GM19463 (cell line): ENCODE data around the gene EFCAB6.

Source experiments
- ATAC-seq: cut with Tn5 transposase; IDR thresholded peaks from one replicate; pipeline ENCODE4 v1.9.1; 2021; ENCODE audit warnings: mild to moderate bottlenecking, moderate library complexity; ENCODE audit not compliant: unreplicated experiment

EFCAB6 gene

DNA sequence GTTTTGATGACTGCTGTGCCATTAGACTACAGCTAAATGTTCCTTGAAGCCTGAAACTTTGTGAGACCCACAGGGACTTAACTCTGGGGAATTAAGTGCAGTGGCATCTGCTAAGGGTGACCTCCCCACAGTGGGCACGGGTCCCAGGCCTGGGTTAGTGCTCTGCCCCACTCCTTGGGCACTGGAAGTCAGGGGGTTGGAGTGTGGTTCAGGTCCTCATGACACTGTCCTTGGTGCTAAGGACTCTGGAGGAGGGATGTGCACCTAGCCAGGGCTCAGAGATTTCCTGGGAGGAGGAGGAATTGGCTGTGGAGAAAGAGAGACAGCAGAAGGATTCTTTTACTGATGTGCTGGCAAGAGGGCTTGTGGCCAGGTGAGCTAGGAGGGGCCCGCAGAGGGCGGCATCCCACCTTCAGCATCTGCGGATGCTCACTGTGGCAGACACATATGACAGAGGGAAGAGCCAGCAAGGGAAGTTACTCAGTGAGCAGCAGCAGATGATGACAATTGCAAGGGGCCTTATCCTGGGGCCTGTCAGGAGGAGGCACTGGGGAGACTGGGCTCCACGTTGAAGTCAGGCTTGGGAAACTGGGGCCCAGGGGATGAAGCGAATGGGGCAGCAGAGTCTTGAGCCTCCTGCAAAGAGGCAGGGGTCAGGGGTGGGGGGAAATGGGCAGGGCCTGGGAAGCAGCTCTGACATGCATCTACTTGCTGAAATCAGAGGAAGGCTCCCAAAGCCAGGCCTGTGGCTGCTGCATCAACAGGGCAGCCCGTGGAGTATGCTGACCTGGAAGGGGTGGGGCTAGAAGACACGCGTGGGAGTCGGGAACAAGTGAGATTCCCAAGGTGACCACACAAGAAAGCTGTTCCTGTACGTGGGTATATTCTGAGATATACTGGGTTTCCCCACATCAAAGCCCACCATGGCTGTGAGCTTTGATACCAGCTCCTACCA is 256.3 kb downstream of the EFCAB6 start:
- ATAC-seq: no peak

DNA sequence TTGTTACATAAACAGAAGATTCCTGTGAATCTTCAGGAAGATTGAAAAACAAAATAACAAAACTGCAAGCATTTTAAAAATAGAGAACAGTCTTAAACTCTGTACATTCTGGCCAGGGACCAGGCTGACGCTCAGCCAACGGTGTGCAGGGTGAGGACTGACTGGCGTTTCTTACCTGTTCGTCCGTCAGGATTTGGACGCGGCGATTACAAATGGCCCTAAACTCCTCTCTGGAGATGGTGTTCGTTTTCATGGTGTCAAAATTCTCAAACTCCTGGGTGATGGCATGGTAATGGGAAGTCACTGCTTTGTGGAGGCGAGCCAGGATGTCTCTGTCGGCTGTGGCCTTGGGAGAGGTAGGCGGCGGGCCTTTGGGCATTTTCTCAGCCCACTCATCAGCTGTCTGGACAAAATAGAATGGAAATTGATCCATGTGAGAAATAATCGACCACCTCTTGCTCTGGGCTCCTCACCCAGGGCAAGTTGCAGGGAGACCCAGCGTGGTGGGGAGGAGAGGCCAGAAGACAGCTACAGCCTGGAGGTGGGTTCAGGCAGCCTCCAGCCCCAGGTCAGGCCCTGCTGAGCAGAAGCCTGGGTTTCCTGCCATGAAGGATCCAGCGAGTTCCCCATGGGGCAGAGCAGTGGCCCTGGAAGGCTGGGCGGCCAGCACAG is 257.3 kb downstream of the EFCAB6 start:
- ATAC-seq: no peak

GRCh38 chr22:43554259-43554636 is 257.9 kb downstream of the EFCAB6 start:
- ATAC-seq: no peak

DNA sequence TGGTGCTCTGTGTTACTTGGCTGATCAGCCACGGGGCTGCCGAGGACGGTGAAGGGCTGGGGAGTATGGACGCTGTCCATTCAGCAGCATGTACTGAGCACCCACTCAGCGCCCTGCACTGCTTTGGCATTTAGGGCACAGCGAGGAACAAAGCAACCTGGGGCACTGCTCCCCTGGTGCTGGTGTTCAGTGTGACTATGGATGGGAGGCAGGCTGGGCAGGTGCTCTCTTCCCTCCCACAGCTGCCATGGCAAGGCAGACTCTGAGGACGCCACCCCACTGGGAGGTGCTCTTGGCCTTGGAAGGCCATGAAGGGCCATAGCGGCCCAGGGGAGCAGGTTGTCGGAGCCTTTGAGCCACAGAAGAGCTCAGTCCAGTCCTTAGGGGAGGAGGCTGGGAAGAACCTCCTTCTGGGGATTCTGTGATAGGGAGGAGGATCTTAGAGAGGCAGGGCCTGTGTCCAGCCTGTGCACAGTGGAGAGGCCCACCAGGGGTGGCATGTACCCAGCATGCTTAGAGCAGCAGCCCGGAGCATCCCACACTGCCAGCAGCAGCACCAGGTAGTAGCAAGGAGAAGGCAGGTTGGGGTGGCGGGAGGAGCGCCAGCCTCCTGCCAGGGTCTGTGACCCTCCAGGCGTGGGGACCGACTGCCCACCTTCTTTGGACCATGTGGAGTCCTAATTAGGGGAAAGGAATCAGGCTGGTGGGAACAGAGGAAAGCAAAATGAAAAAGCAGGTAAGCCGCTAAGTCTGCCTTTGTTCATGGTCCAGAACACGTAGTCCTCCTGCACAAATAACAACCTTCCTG is 258.4 kb downstream of the EFCAB6 start:
- ATAC-seq: no peak

DNA sequence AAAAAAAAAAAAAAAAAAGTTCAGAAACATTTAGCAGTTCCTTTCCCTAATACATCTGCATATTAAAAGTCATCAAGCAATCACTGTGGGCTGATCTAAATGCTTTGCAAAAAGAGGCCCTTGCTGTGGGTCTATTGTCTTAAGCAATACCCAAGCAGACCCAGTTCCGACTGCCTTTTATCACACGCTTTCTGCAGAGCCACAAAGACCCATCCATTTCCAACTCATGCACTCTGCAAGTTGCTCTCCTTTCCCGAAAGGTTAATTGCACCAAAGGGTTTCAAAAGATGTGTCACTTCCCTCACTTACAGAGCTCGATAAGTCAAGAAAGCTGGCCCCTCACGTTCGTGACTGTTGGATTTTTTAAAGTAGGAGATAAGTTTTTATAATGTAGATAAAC is 261.4 kb downstream of the EFCAB6 start:
- no peak for ATAC-seq

DNA sequence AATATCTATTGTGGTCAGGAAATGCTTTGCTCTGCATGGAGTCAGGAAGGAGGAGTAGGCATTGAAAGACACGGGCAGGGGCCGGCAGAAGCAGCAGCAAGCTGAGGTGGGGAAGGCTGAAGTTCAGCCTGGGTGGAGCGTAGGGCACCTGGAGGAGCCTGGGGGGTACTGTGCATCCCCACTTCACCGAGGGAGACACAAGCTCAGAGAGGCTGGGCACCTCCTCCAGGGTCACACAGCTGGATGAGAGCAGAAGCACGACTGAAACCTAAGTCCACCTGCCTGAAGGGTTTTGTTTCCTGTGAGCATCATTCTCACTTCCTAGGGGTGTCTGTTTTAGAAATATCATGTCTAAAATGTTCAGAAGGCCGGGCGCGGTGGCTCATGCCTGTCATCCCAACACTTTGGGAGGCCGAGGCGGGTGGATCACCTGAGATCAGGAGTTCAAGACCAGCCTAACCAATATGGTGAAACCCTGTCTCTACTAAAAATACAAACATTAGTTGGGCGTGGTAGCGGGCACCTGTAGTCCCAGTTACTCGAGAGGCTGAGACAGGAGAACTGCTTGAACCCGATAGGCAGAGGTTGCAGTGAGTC is 262.0 kb downstream of the EFCAB6 start:
- ATAC-seq: no peak

- no peak for ATAC-seq
Measured at GRCh38 chr22:43546186-43546585, 265.9 kb downstream of the EFCAB6 start.

GRCh38 chr22:43544289-43544673 is 267.8 kb downstream of the EFCAB6 start:
- ATAC-seq: no peak

DNA sequence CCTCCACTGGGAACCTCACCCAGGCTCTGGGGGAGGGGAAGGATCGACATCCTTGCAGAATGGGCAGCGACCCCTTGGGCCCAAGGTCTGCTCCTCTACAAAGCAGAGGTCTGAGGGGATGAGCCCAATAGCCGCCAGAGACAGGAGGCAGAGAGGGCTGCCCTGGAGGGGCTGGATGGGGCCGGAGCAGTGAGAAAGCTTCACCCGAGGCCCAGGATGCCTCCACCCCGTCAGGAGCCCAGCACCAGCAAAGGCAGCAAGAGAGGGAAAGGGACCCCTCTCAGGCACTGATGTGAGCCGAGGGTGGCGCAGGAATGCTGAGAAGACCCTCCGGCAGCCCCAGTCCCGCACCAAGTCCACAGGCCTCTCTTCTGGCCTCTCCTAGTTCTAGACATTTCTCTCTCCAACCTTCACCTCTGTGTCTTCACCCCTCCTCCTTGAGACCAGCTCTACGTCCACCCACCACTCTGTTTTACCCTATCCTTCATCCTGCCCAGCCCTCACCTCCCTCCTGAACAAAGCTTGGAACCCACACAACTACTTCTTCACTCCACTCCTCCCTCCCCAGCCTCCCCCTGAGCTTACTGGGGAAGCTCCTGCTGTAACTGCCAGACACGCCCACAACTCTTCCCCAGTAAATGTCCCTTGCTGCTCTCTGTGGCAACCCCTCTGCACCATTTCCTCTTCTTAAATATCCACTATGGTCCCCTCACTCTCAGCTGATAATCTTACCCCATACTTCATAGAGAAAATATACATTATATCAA is 268.4 kb downstream of the EFCAB6 start:
- no peak for ATAC-seq

GRCh38 chr22:43542681-43543521 is 269.2 kb downstream of the EFCAB6 start:
- no peak for ATAC-seq

- no peak for ATAC-seq
Measured at GRCh38 chr22:43541462-43542407, 270.4 kb downstream of the EFCAB6 start.

GRCh38 chr22:43541022-43541421 is 271.1 kb downstream of the EFCAB6 start:
- ATAC-seq: no peak

- ATAC-seq: no peak
Measured at GRCh38 chr22:43540529-43540923, 271.6 kb downstream of the EFCAB6 start.

DNA sequence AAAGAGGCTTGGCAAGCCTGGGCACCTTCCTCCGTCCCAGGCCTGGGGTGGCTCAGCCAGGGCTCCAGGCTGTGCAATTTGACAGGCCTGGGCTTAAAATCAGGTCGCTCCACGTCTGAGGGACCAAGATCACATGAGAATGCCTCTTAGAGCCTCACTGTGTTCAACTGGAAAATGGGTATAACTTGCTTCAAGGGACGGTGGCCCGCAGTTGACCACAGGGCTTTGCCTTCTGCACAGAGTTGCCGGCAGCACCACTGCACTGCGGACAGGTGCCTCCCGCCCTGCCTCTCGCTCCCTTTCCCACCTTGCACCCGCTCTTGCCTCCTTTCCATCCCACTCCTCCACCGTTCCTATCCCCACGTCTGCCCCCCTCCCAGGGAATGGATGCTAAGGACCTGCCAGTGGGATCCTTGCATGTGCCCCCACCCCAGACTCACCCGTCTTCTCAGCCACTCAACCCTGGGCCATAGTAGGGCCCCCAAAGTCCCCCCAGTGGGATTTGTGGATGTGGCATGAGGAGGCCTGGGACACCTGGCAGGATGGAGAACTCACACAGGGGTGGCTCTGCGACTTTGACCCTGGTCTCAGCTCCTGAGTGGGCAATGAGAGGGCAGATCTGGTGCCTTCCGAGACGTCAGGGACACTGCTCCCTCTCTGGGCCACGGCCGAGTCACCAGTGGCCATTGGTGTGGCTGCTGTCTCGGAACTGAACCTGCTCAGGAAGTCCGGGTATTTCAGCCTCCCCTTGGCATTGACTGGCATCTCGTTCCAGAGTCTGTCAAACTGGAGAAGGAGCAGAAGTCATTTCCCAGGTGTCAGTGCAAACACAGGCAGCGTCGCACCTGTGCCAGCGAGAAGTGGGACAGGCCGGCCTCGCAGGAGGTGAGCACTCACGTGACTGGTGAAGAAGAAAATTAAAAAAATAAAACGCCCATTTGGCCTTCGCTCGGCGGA is 272.3 kb downstream of the EFCAB6 start:
- ATAC-seq: no peak

DNA sequence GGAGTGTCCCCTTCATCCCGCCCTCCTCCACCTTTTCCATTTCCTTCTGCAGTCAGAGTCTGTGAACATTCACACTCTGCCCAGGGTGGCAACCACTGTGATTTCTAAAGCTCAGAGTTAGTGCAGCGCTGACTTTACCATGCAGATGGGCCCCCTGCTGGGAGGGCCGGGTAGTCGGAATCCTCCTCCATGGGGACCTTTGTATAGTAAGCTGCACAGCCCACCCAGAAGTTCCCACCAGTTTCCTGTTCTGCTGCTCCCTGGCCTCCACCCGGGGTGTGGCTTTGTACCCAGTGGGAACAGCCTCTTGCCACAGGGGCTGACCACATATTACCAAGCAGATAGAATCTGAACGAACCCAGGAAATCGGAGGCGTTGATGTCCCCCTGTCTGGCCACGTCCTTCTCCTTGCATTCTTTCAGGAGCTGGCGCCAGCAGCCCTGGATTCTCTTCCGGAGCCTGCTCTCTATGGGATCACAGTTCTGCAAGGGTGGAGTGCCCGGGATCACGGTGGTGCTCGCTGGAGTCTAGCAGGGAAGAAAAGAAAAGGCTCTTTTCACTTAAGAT is 275.0 kb downstream of the EFCAB6 start:
- ATAC-seq: no peak

DNA sequence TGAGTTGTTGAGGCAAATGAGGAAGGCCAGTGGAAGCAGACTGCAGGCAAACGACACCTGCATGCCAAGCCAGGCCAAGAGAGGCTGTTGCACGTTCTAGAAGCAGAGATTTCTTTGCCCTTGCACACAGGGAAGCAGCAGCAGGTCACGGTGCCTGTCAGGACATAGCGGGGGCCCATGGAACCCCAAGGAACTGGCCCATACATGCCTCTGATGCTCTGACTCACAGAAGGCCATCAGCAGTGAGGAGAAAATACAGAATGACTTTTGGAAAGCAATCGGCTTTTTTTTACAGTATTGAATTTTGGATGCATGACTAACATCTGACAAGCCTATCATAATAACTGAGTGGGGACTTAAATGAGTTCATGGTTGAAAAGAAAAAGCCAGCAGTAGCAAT is 276.4 kb downstream of the EFCAB6 start:
- no peak for ATAC-seq

DNA sequence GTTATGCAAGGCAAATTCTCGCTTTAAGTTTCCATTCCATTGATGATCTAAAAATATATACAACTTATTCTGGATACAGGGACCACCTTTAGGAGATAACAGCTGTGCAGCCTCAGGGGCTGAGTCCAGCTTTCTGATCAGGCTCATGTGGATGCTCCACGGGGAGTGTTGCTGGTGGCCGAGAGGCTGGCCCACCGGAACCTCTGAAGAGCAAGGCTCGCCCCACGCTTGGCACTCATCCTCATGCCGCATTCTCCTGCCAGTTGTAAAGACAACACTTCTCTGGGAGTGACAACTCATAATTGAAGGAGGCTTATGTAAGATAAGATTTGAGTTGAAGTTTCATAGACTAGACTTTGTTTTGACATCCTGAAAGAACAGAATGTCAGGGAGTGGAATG is 276.8 kb downstream of the EFCAB6 start:
- ATAC-seq: no peak
